ENCODE results near the gene CDV3.

DNA sequence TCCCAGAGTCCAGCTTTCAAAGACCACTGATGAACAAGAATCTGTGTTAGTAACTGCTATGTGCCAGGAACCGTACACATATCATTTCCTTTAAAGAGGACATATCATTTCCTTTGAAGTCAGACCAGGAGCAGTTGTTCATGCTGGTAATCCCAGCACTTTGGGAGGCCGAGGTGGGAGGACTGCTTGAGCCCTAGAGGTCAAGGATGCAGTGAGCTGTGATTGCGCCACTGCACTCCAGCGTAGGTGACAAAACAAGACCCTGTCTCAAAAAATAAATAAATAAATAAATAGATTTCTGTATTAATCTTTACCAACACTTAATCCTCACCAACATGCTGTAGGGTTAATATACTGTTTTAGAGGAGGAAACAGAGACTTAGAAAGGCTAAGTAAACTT lies 23.9 kb upstream of the CDV3 start:
- TF ChIP-seq, protein P1, sequence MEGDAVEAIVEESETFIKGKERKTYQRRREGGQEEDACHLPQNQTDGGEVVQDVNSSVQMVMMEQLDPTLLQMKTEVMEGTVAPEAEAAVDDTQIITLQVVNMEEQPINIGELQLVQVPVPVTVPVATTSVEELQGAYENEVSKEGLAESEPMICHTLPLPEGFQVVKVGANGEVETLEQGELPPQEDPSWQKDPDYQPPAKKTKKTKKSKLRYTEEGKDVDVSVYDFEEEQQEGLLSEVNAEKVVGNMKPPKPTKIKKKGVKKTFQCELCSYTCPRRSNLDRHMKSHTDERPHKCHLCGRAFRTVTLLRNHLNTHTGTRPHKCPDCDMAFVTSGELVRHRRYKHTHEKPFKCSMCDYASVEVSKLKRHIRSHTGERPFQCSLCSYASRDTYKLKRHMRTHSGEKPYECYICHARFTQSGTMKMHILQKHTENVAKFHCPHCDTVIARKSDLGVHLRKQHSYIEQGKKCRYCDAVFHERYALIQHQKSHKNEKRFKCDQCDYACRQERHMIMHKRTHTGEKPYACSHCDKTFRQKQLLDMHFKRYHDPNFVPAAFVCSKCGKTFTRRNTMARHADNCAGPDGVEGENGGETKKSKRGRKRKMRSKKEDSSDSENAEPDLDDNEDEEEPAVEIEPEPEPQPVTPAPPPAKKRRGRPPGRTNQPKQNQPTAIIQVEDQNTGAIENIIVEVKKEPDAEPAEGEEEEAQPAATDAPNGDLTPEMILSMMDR (conservative IDR thresholded peaks at IDR 0.05; ENCODE audit: low read depth, low read length): no peak
- TF ChIP-seq EZH2phosphoT487 (IDR thresholded peaks at IDR 0.05; ENCODE audit: borderline replicate concordance, low read length) (no peak), EZH2 (IDR thresholded peaks at IDR 0.05; ENCODE audit: low read length, unreplicated experiment) (no peak)

Measured in PC-3 (cell line).